GM23338 (cell line): Measurements from ENCODE around the gene PLIN5. TPM values are rescaled to one million over a fixed set of nuclear protein-coding genes. Genes with fewer than 3 reads are reported as not detected.

Experiments
- polyA plus RNA-seq: library from polyadenylated mRNA; unstranded; fragments of >200 nt; fragmentation: Nextera tagmentation; extraction: Ambion mirVana; gene quantifications from 2 replicates; pipeline ENCODE4 v1.2.1, GENCODE V29; 2016
- total RNA-seq: library from RNA; depleted of rRNA; stranded (reverse); fragments of >200 nt; shearing (Covaris generic); gene quantifications from 2 replicates; pipeline ENCODE4 v1.2.3, GENCODE V29; 2014; rRNA removed

Gene PLIN5
- total and polyA plus RNA-seq, 2 experiments from 2014 or later, result 1.9 to 3.5 TPM

Other genes with a start within 250 kb of the PLIN5 start
- gene TMIGD2, start 232.8 kb downstream of the PLIN5 start, total RNA-seq, result 0.76 and 0.93 TPM in 2 replicates
- 0.24 and 0.79 TPM in 2 replicates for gene TMIGD2, start 232.8 kb downstream of the PLIN5 start, polyA plus RNA-seq
- 54.0 and 82.9 TPM in 2 replicates for gene FSD1, start 230.6 kb downstream of the PLIN5 start, total RNA-seq
- gene FSD1, start 230.6 kb downstream of the PLIN5 start, polyA plus RNA-seq, result 50.7 and 52.1 TPM in 2 replicates
- 9.2 and 15.1 TPM in 2 replicates for gene STAP2, start 196.4 kb downstream of the PLIN5 start, total RNA-seq
- 20.7 and 21.7 TPM in 2 replicates for gene STAP2, start 196.4 kb downstream of the PLIN5 start, polyA plus RNA-seq
- gene MPND, start 191.7 kb downstream of the PLIN5 start, total RNA-seq, result 9.1 and 15.6 TPM in 2 replicates
- gene MPND, start 191.7 kb downstream of the PLIN5 start, polyA plus RNA-seq, result 11.8 and 22.5 TPM in 2 replicates
- gene SH3GL1, start 134.7 kb downstream of the PLIN5 start, total RNA-seq, result 85.8 and 89.5 TPM in 2 replicates
- 73.1 and 75.6 TPM in 2 replicates for gene SH3GL1, start 134.7 kb downstream of the PLIN5 start, polyA plus RNA-seq
- gene CHAF1A, start 132.6 kb downstream of the PLIN5 start, total RNA-seq, result 84.1 and 113 TPM in 2 replicates
- 109 and 125 TPM in 2 replicates for gene CHAF1A, start 132.6 kb downstream of the PLIN5 start, polyA plus RNA-seq
- gene UBXN6, start 77.4 kb downstream of the PLIN5 start, total RNA-seq, result 21.6 TPM in 2 replicates
- 19.1 and 20.4 TPM in 2 replicates for gene UBXN6, start 77.4 kb downstream of the PLIN5 start, polyA plus RNA-seq
- 94.6 and 113 TPM in 2 replicates for gene HDGFL2, start 62.9 kb downstream of the PLIN5 start, total RNA-seq
- 64.8 and 72.4 TPM in 2 replicates for gene HDGFL2, start 62.9 kb downstream of the PLIN5 start, polyA plus RNA-seq
- 0.59 and 0.70 TPM in 2 replicates for gene PLIN4, start 16.7 kb downstream of the PLIN5 start, total RNA-seq
- gene PLIN4, start 16.7 kb downstream of the PLIN5 start, polyA plus RNA-seq, result 0.19 and 0.21 TPM in 2 replicates
- 0.45 and 0.54 TPM in 2 replicates for gene LRG1, start 4.8 kb upstream of the PLIN5 start, total RNA-seq
- gene LRG1, start 4.8 kb upstream of the PLIN5 start, polyA plus RNA-seq, result 0.21 and 0.43 TPM in 2 replicates
- 39.8 and 42.7 TPM in 2 replicates for gene SEMA6B, start 24.5 kb upstream of the PLIN5 start, total RNA-seq
- gene SEMA6B, start 24.5 kb upstream of the PLIN5 start, polyA plus RNA-seq, result 5.3 and 6.9 TPM in 2 replicates
- gene TNFAIP8L1, start 104.3 kb upstream of the PLIN5 start, total RNA-seq, result 3.3 and 4.1 TPM in 2 replicates
- gene TNFAIP8L1, start 104.3 kb upstream of the PLIN5 start, polyA plus RNA-seq, result 2.7 and 3.2 TPM in 2 replicates
- 42.3 and 49.4 TPM in 2 replicates for gene MYDGF, start 135.1 kb upstream of the PLIN5 start, total RNA-seq
- gene MYDGF, start 135.1 kb upstream of the PLIN5 start, polyA plus RNA-seq, result 99.5 and 99.7 TPM in 2 replicates
- 30.8 and 49.2 TPM in 2 replicates for gene DPP9, start 188.6 kb upstream of the PLIN5 start, total RNA-seq
- gene DPP9, start 188.6 kb upstream of the PLIN5 start, polyA plus RNA-seq, result 18.6 and 19.5 TPM in 2 replicates